HG03571 (cell line): ENCODE measurements around the gene PFKP.

ENCODE experiments used
- ATAC-seq: cut with Tn5 transposase; IDR thresholded peaks from one replicate; pipeline ENCODE4 v1.9.1; 2021; ENCODE audit not compliant: unreplicated experiment

PFKP gene

DNA sequence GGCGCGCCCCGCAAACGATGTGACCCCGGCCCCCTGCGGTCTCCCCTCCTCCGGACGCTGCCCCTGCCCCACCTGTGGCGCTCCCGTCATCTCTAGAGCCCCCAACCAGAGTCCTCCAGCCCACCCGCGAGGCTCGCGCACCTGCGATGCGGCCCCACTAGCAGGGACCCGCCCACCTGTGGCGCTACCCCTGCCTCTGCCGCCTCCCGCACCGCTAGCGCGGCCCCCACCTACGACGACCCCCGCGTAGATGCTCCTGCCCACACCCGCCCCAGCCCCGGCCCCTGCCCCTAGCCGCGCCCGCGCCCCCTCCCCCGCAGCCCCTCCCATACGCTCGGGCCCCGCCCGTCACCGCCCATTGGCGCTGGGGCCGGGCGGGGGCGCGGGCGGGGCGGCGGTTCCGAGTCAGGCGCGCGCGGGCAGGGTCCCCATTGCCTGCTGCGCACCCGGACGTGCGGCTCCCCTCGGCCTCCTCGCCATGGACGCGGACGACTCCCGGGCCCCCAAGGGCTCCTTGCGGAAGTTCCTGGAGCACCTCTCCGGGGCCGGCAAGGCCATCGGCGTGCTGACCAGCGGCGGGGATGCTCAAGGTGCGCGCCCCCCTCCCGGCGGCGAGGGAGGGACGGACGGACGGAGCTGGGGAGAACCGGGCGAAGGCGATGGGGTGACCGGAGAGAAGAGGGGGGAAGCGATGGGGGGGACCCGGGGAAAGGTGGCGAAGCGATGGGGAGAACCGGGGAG is at the start of gene PFKP:
PFKP (plus strand) TSS at position 431 of the 741 bp plus-strand sequence; CDS start at position 479, 48 bp downstream.
- ATAC-seq, result no peak

DNA sequence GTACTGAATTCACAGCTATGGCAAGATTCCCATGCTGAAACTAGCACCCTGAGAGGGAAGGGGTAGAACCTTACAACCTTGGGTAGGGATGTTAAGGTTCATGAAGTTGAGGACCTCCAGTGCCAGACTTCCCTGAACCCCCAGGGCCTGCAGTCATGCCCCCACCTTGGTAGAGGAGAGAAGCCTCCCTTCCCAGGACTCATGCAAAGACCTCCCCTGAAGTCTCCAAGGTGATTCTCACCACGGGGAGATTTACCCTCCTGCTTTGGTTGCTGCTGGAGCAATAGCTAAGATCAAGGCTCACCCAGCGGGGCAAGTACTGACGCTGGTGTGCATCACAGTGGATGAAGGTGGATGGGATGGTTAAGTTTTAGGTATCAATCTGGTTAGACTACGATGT is 49.1 kb upstream of the PFKP start:
- no peak for ATAC-seq

DNA sequence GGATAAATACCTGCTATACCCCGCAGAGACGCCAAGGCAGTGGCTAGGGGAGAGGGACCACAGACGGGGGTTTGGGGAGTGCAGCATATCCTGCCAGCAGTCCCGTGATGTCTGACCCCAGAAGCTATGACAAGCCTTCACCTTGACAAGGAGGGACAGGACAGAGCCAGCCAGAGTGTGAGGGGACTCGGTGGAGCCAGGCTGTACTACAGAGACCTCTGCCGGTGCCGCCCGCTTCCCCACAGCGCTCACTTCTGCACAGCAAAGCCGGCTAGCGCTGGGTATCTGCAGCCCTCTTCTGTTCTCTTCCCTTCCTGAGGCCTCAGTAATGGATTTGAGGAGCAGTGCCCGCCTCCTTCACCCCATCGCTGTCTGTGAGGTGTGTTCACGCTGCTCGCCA is 47.0 kb upstream of the PFKP start:
- no peak for ATAC-seq

DNA sequence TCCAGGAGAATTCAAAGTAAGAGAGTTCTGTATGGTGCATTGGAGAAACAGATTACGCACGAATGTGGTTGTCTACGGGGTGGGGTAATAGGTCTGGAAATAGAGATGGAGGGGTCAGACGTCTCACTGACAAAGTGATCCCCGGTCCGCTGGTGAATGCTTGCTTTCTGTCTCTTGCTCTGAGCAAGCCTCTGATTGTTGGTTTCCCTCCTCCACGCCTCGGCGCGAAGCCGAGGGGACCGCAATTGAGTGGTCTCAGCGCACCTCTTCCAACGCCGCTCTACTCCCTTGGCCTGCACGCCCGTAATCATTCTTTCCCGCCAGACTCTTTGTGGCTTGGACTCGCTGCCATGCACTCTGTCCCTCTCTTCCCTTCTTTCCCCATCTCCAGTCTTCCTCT is 46.5 kb upstream of the PFKP start:
- no peak for ATAC-seq

DNA sequence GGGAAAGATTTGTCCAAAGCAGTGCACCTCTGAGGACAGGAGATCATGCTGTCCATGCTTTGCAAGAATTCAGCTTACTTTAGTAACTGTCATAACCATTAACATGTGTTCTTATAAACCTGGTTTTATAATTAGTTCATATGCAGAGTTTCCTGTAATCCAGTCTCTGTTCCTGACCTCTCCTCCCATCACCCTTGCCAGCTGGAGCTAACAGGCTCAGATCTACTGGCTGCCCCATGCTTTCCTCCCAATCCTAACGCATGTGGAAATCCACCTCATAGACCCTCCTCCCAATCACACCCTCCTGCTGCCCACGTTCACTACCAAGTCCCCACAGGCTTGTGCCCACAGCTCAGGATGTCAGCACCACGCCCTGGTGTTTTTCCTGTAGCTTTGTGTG is 45.3 kb upstream of the PFKP start:
- no peak for ATAC-seq

DNA sequence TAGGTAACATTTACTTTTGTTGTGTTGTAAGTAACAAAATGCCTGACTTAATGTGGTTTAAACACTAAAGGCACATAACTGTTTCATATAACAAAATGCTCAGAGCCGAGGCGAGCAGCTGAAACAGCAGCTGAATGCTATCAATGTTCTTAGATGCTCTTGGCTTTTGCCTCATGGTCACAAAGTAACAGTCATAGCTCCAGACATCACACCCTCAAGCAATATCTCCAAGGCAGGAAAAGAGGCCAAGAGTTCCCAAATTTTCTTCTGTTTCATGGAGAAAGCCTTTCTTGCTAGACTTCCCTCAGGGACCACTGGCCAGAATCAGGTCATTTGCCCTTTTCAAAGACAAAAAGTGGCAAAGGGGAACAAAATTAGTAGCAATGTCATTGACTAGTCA is 43.5 kb upstream of the PFKP start:
- ATAC-seq, result no peak

DNA sequence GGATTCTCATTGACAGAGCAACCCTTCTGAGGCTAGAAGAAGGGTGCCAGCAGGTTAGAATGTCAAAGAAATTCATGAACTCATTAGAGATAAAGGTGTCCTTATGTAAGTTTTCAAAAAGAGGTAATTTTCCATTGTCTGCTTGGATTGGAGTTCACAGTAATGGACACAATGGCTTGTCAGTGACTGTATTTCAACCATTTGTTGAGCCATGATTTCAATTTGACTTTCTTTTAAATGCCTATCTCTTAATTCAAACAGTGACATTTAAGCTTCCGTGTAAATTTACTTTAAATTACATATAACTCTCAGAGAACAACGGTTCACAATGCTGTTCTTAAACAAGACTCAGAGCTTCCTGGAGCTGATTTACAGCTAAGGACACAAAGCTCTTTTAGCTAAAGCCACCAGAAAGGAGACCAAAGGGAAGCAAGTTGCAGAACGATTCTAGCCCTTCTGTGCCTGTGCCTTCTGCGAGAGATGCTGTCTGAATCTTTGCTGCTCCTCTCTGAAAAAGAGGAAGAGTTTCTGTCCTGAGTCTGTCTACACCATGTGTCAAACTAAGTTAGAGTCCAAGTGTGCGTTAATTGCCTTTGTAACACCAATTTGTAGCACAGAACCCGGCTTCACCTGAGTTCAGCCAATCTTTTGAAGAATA is 42.2 kb upstream of the PFKP start:
- ATAC-seq, result no peak

DNA sequence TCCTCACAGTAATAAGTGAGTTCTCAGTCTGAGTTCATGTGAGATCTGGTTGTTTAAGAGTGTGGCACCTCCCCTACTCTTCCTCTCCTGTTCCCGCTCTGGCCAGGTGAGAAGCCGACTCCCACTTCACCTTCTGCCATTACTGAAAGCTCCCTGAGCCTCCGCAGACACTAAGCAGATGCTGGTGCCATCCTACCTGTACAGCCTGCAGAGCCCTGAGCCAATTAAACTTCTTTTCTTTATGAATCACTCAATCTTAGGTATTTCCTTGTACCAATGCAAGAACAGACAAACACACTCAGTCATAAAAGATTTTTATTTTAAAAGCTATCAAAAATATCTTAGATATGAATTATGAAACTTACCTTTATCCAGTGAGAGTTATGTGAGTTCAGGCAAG is 39.5 kb upstream of the PFKP start:
- no peak for ATAC-seq

DNA sequence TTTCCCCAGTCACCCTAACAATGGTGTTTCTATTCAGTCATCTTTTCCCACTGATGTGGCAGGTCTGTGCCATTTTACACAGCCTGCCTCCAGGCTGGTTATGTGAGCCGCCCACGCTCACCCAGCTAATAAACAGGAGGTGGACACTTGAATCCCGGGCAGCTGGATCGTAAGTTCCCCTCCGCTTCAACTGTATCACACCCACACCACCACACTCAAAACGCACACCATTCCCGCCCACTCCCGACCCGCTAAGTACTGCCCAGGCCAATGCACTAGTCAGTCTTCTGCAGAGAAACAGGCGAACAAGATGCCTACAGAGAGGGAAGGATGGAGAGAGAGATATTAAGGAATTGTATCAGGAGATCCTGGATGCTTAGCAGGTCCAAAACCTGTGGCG is 38.9 kb upstream of the PFKP start:
- no peak for ATAC-seq

DNA sequence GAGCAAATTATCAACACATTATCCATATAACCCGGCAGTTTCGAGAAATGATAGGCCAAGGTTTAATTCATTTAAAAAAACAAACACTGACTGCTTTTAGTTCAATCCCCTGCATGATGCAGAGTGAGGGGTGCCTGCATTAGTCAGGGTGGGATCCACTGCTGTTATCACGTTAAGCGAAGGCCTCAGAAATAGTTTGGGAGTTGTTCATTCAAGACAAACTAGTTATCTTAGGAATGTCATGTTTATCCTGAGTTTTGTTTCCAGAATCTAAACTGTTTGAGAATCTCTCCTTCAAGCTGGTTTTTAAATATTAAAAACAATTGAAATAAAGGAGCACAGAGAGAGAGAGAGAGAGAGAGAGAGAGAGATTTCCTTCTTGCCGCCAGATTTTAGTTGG is 36.6 kb upstream of the PFKP start:
- no peak for ATAC-seq

DNA sequence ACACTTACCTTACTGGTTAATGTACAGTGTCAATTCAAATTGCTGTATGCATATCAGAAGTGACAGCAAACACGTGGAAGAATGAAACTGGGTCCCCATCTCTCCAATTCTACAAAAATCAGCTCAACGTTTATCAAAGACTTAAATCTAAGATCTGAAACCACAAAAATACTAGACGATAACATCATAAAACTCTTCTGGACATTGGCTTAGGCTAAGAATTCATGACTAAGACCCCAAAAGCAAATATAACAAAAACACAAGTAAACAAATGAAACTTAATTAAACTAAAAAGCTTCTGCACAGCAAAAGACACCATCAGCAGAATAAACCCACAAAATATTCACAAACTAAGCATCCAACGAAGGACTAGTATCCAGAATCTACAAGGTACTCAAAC is 35.9 kb upstream of the PFKP start:
- ATAC-seq, result no peak

DNA sequence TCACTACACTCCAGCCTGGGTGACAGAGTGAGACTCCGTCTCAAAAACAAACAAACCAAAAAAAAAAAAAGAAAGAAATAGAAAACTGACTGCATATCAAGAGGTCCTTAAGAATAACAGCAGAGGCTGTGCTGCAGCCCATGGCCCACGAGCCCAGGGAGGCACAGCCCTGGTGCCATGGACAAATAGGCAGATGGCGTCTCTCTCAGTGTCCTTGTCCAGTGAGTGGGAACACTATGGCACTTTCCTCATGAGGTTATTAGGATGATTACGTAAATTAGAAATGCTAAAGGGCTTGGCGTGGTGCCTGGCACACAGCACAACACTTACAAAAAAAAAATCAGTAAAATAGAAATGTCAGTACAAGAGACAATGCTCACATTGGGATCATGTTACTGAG is 33.4 kb upstream of the PFKP start:
- ATAC-seq, result no peak

DNA sequence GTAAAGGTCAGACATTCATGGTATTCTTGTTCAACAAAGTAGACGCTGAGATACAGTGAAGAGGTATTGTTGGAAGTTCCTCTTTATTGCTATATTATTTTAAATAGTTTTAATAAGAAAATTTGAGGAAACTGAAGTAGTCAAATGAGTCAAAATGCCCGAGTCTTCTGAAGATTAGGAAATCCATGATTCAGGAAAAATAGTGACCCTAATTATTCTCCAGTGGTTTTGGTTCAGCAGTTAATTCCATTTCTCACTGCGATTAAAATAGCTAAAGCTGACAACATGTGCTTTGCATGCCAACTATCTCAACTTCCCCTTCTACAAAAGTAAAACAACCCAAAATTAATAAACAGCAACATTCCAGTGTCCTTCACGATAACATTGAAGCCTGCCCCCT is 32.7 kb upstream of the PFKP start:
- no peak for ATAC-seq

DNA sequence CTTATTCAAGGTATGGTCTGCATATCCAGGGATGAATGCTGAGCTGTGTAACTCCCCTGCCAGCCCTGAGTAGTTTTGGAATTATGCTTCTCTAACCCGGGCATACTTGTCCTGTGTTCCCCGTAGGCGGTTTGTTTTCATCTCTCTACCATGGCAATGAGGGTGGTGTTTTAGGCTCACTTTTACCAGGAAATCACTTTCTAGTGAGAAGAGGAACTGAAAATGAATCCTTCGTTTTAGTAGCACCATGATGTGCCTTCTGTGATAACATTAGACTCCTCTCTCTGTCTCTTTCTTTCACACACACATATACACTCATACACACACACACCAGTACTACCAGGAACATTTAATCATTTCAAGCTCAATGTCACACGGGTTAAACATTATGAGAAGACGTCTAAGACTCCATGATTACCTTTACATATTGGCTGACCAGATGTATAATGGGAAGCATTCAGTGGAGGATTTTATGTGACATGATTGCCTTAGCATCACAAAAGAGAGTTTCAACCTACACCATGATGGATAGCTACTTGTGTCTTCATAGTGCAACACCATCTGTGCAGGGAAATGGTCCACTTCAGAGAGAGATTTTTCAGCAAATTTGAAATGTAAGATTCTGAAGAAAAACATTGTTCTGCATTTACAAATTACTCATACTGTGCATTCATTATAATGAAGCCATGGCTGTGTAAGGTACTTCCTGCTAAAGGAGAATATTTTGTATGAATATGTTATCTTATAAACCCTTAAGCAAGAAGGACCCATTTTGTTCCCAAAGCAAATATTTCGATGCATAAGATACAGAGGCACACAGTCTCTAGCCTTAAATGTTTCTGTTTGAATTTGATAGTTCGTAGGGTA is 31.0 kb upstream of the PFKP start:
- ATAC-seq, result peak; percentile 98

DNA sequence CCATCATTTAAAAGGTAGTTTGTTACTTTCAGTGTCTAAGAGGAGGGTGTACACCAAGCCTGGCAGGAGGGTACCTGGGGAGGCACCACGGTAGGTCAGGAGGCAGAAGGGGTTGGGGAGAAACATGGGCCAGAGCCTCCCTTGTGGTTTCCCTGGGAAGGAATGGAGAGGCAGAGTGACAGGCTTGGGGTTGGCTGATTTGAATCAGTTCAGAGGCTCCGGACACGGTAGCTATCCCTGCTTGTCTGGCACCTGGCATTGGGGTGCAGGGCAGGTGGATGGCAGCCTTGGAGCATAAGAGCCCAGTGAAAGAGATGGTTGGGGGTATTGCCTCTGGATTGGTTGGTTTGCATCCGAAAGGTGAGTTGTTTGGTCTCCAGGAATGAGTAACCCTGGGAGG is 30.2 kb upstream of the PFKP start:
- no peak for ATAC-seq

DNA sequence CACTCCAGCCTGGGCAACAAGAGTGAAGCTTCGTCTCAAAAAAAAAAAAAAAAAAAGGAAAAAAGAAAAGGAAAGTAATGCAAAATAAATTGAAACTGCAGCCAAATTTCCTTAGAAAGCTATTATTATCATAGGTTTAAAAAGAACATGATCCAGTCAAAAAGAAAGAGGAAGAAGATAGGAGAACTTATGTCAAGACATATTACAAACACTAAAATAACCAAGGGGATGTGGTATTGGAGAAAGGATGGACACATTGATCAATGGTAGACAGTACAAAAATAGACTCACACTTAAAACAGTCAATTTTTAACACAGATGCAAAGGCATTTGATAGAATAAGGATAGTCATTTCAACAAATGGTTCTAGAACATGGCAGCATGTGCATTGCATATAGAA is 27.3 kb upstream of the PFKP start:
- no peak for ATAC-seq

DNA sequence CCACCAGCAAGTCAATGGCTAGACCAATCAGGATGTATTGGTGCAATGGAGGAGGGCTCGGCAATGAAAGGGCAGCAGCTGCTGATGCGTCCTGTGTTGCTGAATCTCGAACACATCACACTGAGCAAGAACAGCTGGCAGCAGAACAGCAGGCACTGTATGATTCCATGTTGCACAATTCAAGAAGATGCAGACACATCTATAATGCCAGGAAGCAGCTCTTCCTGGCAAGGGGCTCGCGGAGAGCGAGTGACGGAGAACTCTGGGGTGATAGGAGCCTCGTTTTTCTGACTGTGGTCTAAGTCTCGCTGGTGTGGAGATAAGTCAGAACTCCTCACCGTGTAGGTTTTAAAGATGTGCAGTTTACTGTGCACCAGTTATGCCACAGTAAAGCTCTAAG is 24.8 kb upstream of the PFKP start:
- ATAC-seq, result no peak

DNA sequence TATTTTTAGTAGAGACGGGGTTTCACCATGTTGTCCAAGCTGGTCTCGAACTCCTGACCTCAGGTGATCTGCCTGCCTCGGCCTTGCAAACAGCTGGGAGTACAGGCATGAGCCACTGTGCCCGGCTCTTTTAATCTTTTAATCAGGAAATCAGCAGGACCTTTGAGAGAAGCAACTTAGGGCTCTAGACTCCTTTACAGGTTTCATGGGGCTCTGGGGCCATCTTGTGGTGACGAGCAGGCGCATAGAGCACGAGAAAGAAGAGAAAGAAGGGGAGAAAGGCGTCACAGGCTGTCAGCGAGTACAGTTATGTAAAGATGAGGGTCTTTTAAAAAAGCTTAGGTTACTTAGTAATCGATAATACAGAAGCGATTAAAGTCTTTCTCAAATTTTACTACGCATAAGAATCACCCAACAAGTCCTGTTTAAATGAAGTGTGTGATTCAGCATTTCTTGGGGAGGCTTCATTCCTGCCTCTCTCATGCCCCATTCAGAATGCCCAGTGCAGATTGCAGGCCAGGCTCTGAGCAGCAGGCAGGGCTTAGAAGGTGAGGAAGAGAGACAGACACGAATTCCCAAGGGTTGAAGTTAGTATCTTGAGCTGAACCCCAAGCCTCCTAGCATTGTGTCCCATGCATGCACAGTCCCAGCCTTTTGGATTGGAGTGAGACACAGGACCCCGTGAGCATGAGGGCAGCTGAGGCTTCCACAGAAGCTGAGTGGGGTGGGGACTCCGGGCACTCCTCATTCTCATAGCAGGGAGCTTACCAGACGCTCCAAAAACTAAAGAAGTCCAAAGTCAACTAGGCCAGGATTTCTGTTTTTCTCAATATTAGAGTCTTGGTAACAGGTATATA is 23.6 kb upstream of the PFKP start:
- ATAC-seq, result peak; percentile 89

DNA sequence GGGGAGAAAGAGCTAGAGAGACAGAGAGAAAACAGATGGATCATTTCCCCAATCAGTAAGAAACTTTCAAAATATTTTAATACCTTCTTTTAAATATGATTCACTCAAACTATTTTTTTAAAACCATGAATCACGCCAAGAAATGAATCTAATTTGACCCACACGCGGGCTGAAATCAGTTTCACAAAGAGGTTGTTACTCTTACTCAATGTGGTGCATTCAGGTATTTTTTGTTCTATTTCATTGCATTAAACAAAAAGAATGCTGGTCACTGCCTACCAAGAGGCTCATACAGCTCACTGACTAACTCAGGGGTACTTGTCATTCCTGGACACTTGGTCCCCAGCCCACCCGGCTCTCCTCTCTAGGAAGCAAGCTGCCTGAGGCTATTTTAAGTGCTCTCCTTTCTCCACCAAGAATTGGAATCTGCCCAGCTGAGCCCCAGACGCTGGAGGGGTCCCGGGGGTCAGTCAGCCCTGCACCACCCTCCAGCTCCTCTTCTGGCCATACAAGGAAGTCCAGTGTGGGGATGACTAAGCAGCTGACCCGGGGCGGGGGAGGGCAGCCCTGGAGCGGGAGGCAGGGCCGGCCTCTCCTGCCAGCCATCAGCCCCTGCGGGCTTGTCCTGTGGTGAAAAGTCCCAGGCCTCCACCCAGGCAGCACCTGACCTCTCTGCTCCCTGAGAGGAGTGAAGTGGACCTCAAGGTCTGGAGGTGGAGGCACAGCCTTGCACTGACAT is 21.7 kb upstream of the PFKP start:
- ATAC-seq, result no peak

DNA sequence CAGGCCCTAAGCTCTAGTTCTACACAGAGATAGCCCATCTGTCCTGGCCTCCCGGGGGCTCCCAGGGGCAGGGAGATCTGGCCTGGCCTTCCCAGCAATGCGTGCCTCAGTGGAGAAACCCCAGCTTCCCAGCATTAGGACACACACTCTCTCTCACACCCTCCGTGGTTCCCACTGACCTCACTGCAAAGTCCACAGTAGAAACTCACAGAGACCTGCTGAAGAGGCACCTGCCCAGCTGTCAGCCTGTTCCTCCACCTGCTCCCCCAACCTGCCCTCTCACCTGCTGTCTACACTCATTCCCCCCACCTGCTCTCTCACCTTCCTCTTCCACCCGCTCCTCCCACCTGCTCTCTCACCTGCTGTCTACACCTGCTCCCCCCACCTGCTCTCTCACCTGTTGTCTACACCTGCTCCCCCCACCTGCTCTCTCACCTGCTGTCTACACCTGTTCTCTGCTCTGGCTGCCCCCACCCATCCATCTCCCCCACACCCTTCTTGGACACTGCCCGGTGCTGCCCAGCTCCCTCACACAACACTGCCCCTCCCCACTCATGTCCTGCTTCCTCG is 21.1 kb upstream of the PFKP start:
- ATAC-seq, result no peak
